ENCODE data around the gene STAMBP. TPM values are rescaled to one million over a fixed set of nuclear protein-coding genes. Genes with fewer than 3 reads are reported as not detected.

The STAMBP gene
- total and polyA plus RNA-seq, 2 donors (not counting 1 experiment from before 2014, with no cell fraction given): 23.3 to 44.2 TPM

- H4K20me1 ChIP-seq (ENCODE audit: control insufficient read depth, extremely low read depth, insufficient read depth, low read length): no peaks in the 10 kb centered on the region
- H3K9ac ChIP-seq (ENCODE audit: insufficient read depth, low read length): no peak overlapping the region
- no peak overlapping the region for H2AFZ ChIP-seq (ENCODE audit: low read length)
- H3K4me3 ChIP-seq (replicated peaks in 1 of 4; ENCODE audit: control extremely low read depth in 1 of 4, insufficient read depth in 1 of 4, low read depth in 3 of 4, low read length in 4 of 4): no peak overlapping the region
- no peaks in the 10 kb centered on the region for H3K79me2 ChIP-seq (ENCODE audit: control insufficient read depth, insufficient read depth, low read length)
- H3K27me3 ChIP-seq (ENCODE audit: control insufficient read depth, insufficient read depth, low read length): no peaks in the 10 kb centered on the region
- no peaks in the 10 kb centered on the region for H3K4me1 ChIP-seq (ENCODE audit: control insufficient read depth, extremely low read depth, insufficient read depth, low read length)
- no peak overlapping the region for H3K27ac ChIP-seq (ENCODE audit: insufficient read depth, low read length)
- H3K9me3 ChIP-seq (ENCODE audit: control insufficient read depth, insufficient read depth, low read depth, low read length): no peaks in the 10 kb centered on the region
- no peak for DNase-seq (ENCODE audit: low read depth in 2 of 2)
- peaks cover 2% of the 10 kb centered on the region for H3K36me3 ChIP-seq (ENCODE audit: control insufficient read depth, insufficient read depth, low read length)
- TF ChIP-seq EZH2 (IDR thresholded peaks at IDR 0.05; ENCODE audit: low read length, missing control alignments) (no peak), CTCF (conservative IDR thresholded peaks at IDR 0.05 in 1 of 2, IDR thresholded peaks at IDR 0.05 in 1 of 2; ENCODE audit: low read depth in 1 of 2, low read length in 2 of 2) (no peak)
- no peak overlapping the region for H3K4me2 ChIP-seq (ENCODE audit: extremely low read depth, insufficient read depth, low read length)
Observed at GRCh38 chr2:73921581-73921980, 92.8 kb downstream of the STAMBP start.

GRCh38 chr2:73922681-73923080, 93.9 kb downstream of the STAMBP start:
- no peaks in the 10 kb centered on the region for H3K4me1 ChIP-seq (ENCODE audit: control insufficient read depth, extremely low read depth, insufficient read depth, low read length)
- H3K9ac ChIP-seq (ENCODE audit: insufficient read depth, low read length): no peak overlapping the region
- H4K20me1 ChIP-seq (ENCODE audit: control insufficient read depth, extremely low read depth, insufficient read depth, low read length): no peaks in the 10 kb centered on the region
- H3K27ac ChIP-seq (ENCODE audit: insufficient read depth, low read length): no peak overlapping the region
- no peak overlapping the region for H3K4me3 ChIP-seq (replicated peaks in 1 of 4; ENCODE audit: control extremely low read depth in 1 of 4, insufficient read depth in 1 of 4, low read depth in 3 of 4, low read length in 4 of 4)
- no peak for TF ChIP-seq EZH2 (IDR thresholded peaks at IDR 0.05; ENCODE audit: low read length, missing control alignments)
- TF ChIP-seq CTCF (conservative IDR thresholded peaks at IDR 0.05 in 1 of 2, IDR thresholded peaks at IDR 0.05 in 1 of 2; ENCODE audit: low read depth in 1 of 2, low read length in 2 of 2): no peak
- no peaks in the 10 kb centered on the region for H3K9me3 ChIP-seq (ENCODE audit: control insufficient read depth, insufficient read depth, low read depth, low read length)
- no peak overlapping the region for H2AFZ ChIP-seq (ENCODE audit: low read length)
- no peak for DNase-seq (ENCODE audit: low read depth in 2 of 2)
- no peaks in the 10 kb centered on the region for H3K36me3 ChIP-seq (ENCODE audit: control insufficient read depth, insufficient read depth, low read length)
- H3K4me2 ChIP-seq (ENCODE audit: extremely low read depth, insufficient read depth, low read length): no peak overlapping the region
- peaks cover 7% of the 10 kb centered on the region for H3K79me2 ChIP-seq (ENCODE audit: control insufficient read depth, insufficient read depth, low read length)
- H3K27me3 ChIP-seq (ENCODE audit: control insufficient read depth, insufficient read depth, low read length): no peaks in the 10 kb centered on the region

Other genes starting within 250 kb of the STAMBP start
- gene NAT8, start 186.5 kb upstream of the STAMBP start, total RNA-seq: not detected in 2 replicates
- gene NAT8, start 186.5 kb upstream of the STAMBP start, polyA plus RNA-seq: not detected in 2 replicates
- 16.5 and 19.5 TPM in 2 replicates for gene TPRKB, start 91.6 kb upstream of the STAMBP start, total RNA-seq
- gene TPRKB, start 91.6 kb upstream of the STAMBP start, polyA plus RNA-seq: 26.8 and 36.5 TPM in 2 replicates
- gene DUSP11, start 48.9 kb upstream of the STAMBP start, total RNA-seq: 24.9 and 31.7 TPM in 2 replicates
- 36.1 and 38.0 TPM in 2 replicates for gene DUSP11, start 48.9 kb upstream of the STAMBP start, polyA plus RNA-seq
- gene C2orf78, start 44.8 kb upstream of the STAMBP start, total RNA-seq: not detected in 2 replicates
- gene C2orf78, start 44.8 kb upstream of the STAMBP start, polyA plus RNA-seq: not detected in 2 replicates
- 4.1 TPM in 2 replicates for gene ACTG2, start 64.0 kb downstream of the STAMBP start, total RNA-seq
- gene ACTG2, start 64.0 kb downstream of the STAMBP start, polyA plus RNA-seq: 107 and 600 TPM in 2 replicates
- gene DGUOK, start 97.9 kb downstream of the STAMBP start, total RNA-seq: 51.6 and 54.3 TPM in 2 replicates
- gene DGUOK, start 97.9 kb downstream of the STAMBP start, polyA plus RNA-seq: 83.2 and 93.7 TPM in 2 replicates
- 2.6 and 3.1 TPM in 2 replicates for gene TET3, start 155.9 kb downstream of the STAMBP start, total RNA-seq
- gene TET3, start 155.9 kb downstream of the STAMBP start, polyA plus RNA-seq: 1.6 and 2.1 TPM in 2 replicates